Measurements from ENCODE around the gene TRPC4.

- TF ChIP-seq EP300 (IDR thresholded peaks at IDR 0.05) (no peak), MYC (IDR thresholded peaks at IDR 0.05; ENCODE audit: borderline replicate concordance, low read length) (no peak), TP53 (CRISPR knock-in tag; IDR thresholded peaks at IDR 0.05) (no peak), FOSL2 (IDR thresholded peaks at IDR 0.05) (no peak), FOSL2 (CRISPR knock-in tag; IDR thresholded peaks at IDR 0.05) (no peak), RAD21 (conservative IDR thresholded peaks at IDR 0.05 in 1 of 2, IDR thresholded peaks at IDR 0.05 in 1 of 2) (no peak), POLR2A (IDR thresholded peaks at IDR 0.05; ENCODE audit: low read length) (no peak)
Observed at GRCh38 chr13:37797631-37798030, 71.9 kb downstream of the TRPC4 start.

Data from A549 (cell line).